SKM-1 (cell line): ENCODE measurements around the gene TBC1D2B.
"Not testable (repeated sequence)": the region's sequence is repeated elsewhere in the genome, so short reads cannot be mapped to it uniquely, and the experiment has no call there.

Source experiments
- DNase-seq: peaks from one replicate; lab custom pipeline; 2025; ENCODE audit not compliant: unreplicated experiment; lab: John Stamatoyannopoulos, UW

Gene TBC1D2B

DNA sequence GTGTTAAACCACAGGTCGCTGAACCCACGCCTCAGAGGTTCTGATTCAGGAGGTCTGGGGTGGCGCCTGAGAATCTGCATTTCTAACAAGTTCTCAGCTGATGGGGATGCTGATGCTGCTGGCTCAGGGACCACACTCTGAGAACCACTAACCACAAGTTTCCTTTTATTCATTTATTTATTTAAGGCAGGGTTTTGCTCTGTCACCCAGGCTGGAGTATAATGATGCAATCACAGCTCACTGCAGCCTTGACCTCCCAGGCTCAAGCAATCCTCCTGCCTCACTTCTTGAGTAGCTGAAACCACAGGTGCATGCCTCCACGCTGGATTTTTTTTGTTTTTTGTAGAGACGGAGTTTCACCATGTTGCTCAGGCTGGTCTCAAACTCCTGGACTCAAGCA lies 123.6 kb downstream of the TBC1D2B start:
- not testable (repeated sequence) for DNase-seq

DNA sequence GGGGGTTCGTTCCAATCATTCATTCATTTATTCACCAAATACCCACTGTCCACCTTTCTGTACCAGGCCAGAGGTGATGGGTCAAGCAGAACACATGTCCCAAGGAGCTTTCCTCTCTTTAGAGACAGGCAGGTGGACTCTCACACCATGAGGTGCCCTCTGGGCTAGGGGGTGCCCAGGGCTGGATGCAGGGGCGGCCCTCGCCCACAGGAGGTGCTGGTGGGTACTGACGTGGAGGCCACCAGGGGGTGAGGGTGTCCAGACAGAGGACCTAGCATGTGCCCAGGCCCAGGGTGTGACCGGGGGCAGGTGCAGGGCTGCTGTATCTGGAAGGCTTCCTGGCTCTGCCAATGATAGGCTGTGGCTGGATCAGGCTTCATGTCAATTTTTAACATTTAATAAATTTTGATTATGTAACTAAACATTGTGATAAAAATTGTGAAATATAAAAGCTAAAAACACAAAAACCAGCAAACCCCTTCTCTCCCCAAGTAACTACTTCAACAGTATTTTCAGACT lies 124.5 kb downstream of the TBC1D2B start:
- not testable (repeated sequence) for DNase-seq

DNA sequence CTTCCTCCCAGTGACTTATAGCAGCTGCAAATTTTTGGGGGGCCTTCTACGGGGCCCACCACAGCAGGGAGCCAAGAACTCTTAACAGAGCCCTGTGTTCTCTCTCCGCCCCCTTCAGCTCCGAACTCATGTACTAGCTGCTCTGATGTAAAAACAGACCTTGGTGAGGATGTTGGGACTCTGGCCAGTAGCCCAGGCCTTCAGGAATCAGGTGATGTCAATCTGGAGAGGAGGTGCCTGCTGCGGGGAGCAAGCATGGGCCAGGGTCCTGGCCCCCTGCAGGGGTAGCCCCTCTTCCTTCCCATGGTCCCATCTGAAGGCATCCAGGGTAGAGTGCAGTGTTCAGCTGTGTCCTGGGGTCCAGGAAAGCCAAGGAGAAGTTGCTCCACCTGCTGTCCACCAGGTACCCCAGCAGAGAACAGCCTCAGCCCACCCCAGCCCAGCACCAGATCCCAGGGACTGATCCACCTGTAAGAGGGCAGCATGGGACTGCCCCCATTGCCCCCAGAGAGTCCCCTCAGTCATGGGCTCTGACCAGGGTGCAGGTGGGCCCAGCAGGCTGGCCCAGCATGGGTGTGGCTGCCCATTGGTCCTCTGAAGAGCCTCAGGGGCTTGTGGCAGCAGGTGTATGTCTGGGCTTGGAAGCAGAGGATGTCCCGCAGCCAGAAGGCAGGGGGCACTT lies 126.3 kb downstream of the TBC1D2B start:
- not testable (repeated sequence) for DNase-seq

DNA sequence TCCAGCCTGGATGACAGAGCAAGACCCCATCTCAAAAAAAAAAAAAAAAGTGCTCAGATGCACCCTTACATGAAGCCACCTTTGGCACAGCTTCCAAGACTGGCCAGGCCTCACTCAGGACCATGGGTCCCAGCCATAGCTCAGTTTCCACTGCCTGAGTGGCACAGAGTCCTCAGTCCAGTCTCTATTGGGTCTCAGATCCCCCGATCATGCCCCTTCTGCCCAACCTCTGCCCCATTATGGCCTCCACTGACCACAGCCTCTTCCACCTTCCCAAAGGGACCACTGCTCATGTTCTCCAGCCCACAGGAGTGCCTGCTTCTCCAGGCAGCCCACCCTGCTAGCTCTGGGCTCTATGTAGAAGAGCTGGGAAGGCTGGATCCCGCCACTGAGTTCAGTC lies 127.0 kb downstream of the TBC1D2B start:
- not testable (repeated sequence) for DNase-seq

DNA sequence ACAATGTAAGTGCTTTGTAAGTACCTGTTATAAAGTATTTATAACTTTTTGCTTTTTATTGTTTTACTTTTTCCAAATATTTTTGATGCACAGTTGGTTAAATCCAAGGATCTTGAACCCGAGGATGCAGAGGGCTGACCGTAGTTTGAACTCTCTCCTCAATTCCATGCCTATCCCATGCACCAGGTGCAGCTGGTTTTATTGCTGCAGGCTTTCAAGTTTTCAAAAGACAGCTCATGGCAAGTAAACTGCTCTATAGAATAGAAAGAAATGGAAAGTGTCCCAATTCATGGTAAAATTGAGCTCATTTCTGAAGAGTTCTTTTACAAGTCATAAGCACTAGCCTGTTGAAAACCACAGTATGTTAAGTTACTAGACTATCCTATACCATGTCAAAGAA lies 131.9 kb downstream of the TBC1D2B start:
- no peak for DNase-seq
